Left ventricle myocardium inferior (tissue), 1 donor: Measurements from ENCODE around the gene DSTYK. TPM values are rescaled to one million over a fixed set of nuclear protein-coding genes. Genes with fewer than 3 reads are reported as not detected.

Experiments
- DNase-seq: peaks from one replicate; pipeline ENCODE4 v3.0.0-alpha.2; 2020
- H3K27ac ChIP-seq: fragments of 200-600 bp; replicated peaks from 2 replicates; pipeline ENCODE4 v1.8.0; 2021
- H3K27me3 ChIP-seq: fragments of 200-600 bp; 2 replicates; pipeline ENCODE4 v1.8.0; 2021; ENCODE audit warnings: low read depth
- H3K36me3 ChIP-seq: fragments of 200-600 bp; 2 replicates; pipeline ENCODE4 v1.8.0; 2021
- H3K4me1 ChIP-seq: fragments of 200-600 bp; 2 replicates; pipeline ENCODE4 v1.8.0; 2021
- H3K4me3 ChIP-seq: fragments of 200-600 bp; 2 replicates; pipeline ENCODE4 v1.8.0; 2021; ENCODE audit warnings: mild to moderate bottlenecking, moderate library complexity
- H3K9me3 ChIP-seq: fragments of 200-600 bp; replicated peaks from 2 replicates; pipeline ENCODE4 v1.8.0; 2021
- CTCF ChIP-seq: fragments of 200-600 bp; IDR thresholded peaks from 2 replicates; pipeline ENCODE4 v1.8.0; 2021; ENCODE audit warnings: antibody characterized with exemption, mild to moderate bottlenecking, borderline replicate concordance
- intact Hi-C: fragments of 100-400 bp; cut with micrococcal nuclease; formaldehyde crosslinking; loops from one replicate; pipeline ENCODE4 v1.11.0; 2022
- total RNA-seq: library from RNA; stranded (reverse); fragmentation: NEBNext Ultra II Directional; extraction: Animal tissue kit (Norgen Biotek cat#: 25700); gene quantifications from one replicate; pipeline ENCODE4 v1.2.1, GENCODE V29; 2021
- donor health status: DM: no; HTN: yes; CAD: no; lungs with severe emphysema.

The DSTYK gene
- total RNA-seq, 1 donor from 2014 or later = 6.3 TPM

GRCh38 chr1:205121660-205122488 is 89.6 kb downstream of the DSTYK start, which contains the start of gene RBBP5:
Gene RBBP5 (minus strand): TSS chr1:205121978. CDS start chr1:205121873, 105 bp downstream.
- peak within 1 kb of the TSS; percentile 98 for H3K4me3 ChIP-seq
- no peaks in the 10 kb centered on the region for H3K9me3 ChIP-seq
- peaks cover 20% of the 10 kb centered on the region for H3K36me3 ChIP-seq
- peaks cover 38% of the 10 kb centered on the region for H3K4me1 ChIP-seq
- H3K27me3 ChIP-seq = no peaks in the 10 kb centered on the region
- H3K27ac ChIP-seq = peak within 1 kb of the TSS; percentile 98
- peak; percentile 95 for DNase-seq
- intact Hi-C loops = no loop called here
- TF ChIP-seq CTCF = peak; percentile 73

GRCh38 chr1:205118752-205119151 is 92.8 kb downstream of the DSTYK start:
- no peak overlapping the region for H3K4me3 ChIP-seq
- no peaks in the 10 kb centered on the region for H3K27me3 ChIP-seq
- H3K9me3 ChIP-seq = no peaks in the 10 kb centered on the region
- H3K4me1 ChIP-seq = peaks cover 38% of the 10 kb centered on the region
- no peak for DNase-seq
- no peak overlapping the region for H3K27ac ChIP-seq
- intact Hi-C loops = no loop called here
- TF ChIP-seq CTCF = no peak
- peaks cover 46% of the 10 kb centered on the region for H3K36me3 ChIP-seq

- intact Hi-C loops = no loop called here
- no peak for TF ChIP-seq CTCF
- Histone ChIP-seq H3K4me1 (no peaks in the 10 kb centered on the region), H3K9me3 (no peaks in the 10 kb centered on the region), H3K27me3 (no peaks in the 10 kb centered on the region), H3K4me3 (no peak overlapping the region), H3K27ac (no peak overlapping the region), H3K36me3 (peaks cover 61% of the 10 kb centered on the region)
- DNase-seq = no peak
Measured at GRCh38 chr1:205111354-205111753, 100.1 kb downstream of the DSTYK start.

GRCh38 chr1:205109711-205110110 is 101.8 kb downstream of the DSTYK start:
- Histone ChIP-seq H3K27me3 (no peaks in the 10 kb centered on the region), H3K9me3 (no peaks in the 10 kb centered on the region), H3K4me1 (no peaks in the 10 kb centered on the region), H3K27ac (no peak overlapping the region), H3K4me3 (no peak overlapping the region), H3K36me3 (peaks cover 67% of the 10 kb centered on the region)
- no peak for TF ChIP-seq CTCF
- intact Hi-C loops = no loop called here
- DNase-seq = no peak

GRCh38 chr1:205109269-205109668 is 102.2 kb downstream of the DSTYK start:
- intact Hi-C loops = no loop called here
- Histone ChIP-seq H3K4me1 (no peaks in the 10 kb centered on the region), H3K9me3 (no peaks in the 10 kb centered on the region), H3K36me3 (peaks cover 67% of the 10 kb centered on the region), H3K27me3 (no peaks in the 10 kb centered on the region), H3K27ac (no peak overlapping the region), H3K4me3 (no peak overlapping the region)
- DNase-seq = no peak
- TF ChIP-seq CTCF = no peak
